ENCODE data around the gene ZNF184. TPM values are rescaled to one million over a fixed set of nuclear protein-coding genes. Genes with fewer than 3 reads are reported as not detected.

Gene ZNF184
- total RNA-seq, 1 experiment from 2014 or later, result 9.4 TPM

DNA sequence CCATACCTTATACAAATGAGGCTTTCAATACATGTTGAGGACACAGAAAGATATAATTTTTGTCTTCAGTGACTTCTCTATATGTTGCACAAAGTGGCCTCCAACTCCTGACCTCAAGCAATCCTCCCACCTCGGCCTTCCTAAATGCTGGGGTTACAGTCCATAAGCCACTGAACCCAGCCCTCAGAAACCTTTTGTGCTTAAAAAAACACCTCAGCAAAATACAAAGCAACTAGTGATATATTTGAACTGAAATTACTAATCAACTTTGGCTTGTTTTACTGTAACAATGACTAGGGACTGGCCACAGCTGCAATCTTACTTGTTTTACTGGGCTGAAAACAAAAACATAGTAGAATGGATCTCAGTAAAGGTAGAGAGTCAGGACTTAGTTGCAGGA lies 3.2 kb upstream of the ZNF184 start:
- Histone ChIP-seq H3K9me2 (ENCODE audit: insufficient read depth) (no peaks in the 10 kb centered on the region), H4K20me1 (ENCODE audit: insufficient read depth) (no peaks in the 10 kb centered on the region; the same call in 1 of the 2 replicates), H3K4me2 (ENCODE audit: low read length) (no peak overlapping the region), H3K9me3 (ENCODE audit: control insufficient read depth in 1 of 2, insufficient read depth in 1 of 2, low read depth in 1 of 2, low read length in 2 of 2) (no peaks in the 10 kb centered on the region), H3K4me3 (replicated peaks in 1 of 2; ENCODE audit: low read depth in 1 of 2, low read length in 2 of 2) (no peak overlapping the region), H3K9ac (ENCODE audit: low read length) (no peak overlapping the region), H2AFZ (ENCODE audit: low read depth, low read length, poor library complexity, severe bottlenecking) (no peak overlapping the region), H3K27me3 (ENCODE audit: insufficient read depth, low read length) (no peaks in the 10 kb centered on the region), H3K4me1 (ENCODE audit: control insufficient read depth in 1 of 2, insufficient read depth in 2 of 2, low read length in 2 of 2) (peaks cover 6 to 30% of the 10 kb centered on the region in 2 experiments; a peak in 3 of 4 replicates), H3K27ac (ENCODE audit: low read depth, low read length) (no peak overlapping the region), H3K36me3 (ENCODE audit: control insufficient read depth in 1 of 2, insufficient read depth in 2 of 2, low read length in 2 of 2) (peaks cover 0 to 4% of the 10 kb centered on the region in 2 experiments; a peak in 1 of 4 replicates), H3K79me2 (ENCODE audit: insufficient read depth, low read length) (peaks cover 6% of the 10 kb centered on the region; the same call in 1 of the 2 replicates)
- DNase-seq (ENCODE audit: low read depth, low spot score) (no peak), ATAC-seq (no peak)
- POLR2A ChIA-PET, result no interaction called here
- RAD21 ChIA-PET (ENCODE audit: low non-redundant PET in 1 of 2, low total read pairs in 2 of 2, uncharacterized antibody in 2 of 2, unreplicated experiment in 2 of 2), result no interaction called here
- TF ChIP-seq CEBPB (IDR thresholded peaks at IDR 0.05; ENCODE audit: low read depth), result no peak
- no peak for TF ChIP-seq JUND (IDR thresholded peaks at IDR 0.05)
- TF ChIP-seq EGR1 (IDR thresholded peaks at IDR 0.05; ENCODE audit: low read depth), result no peak
- TF ChIP-seq ZNF274 (IDR thresholded peaks at IDR 0.05; ENCODE audit: low read depth, low read length), result no peak
- no peak for TF ChIP-seq TCF7L2 (IDR thresholded peaks at IDR 0.05; ENCODE audit: borderline replicate concordance, extremely low read depth, insufficient read depth, insufficient read length)
- TF ChIP-seq ELF1 (IDR thresholded peaks at IDR 0.05; ENCODE audit: borderline replicate concordance, low read depth), result no peak
- TF ChIP-seq, protein P1, sequence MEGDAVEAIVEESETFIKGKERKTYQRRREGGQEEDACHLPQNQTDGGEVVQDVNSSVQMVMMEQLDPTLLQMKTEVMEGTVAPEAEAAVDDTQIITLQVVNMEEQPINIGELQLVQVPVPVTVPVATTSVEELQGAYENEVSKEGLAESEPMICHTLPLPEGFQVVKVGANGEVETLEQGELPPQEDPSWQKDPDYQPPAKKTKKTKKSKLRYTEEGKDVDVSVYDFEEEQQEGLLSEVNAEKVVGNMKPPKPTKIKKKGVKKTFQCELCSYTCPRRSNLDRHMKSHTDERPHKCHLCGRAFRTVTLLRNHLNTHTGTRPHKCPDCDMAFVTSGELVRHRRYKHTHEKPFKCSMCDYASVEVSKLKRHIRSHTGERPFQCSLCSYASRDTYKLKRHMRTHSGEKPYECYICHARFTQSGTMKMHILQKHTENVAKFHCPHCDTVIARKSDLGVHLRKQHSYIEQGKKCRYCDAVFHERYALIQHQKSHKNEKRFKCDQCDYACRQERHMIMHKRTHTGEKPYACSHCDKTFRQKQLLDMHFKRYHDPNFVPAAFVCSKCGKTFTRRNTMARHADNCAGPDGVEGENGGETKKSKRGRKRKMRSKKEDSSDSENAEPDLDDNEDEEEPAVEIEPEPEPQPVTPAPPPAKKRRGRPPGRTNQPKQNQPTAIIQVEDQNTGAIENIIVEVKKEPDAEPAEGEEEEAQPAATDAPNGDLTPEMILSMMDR (IDR thresholded peaks at IDR 0.05 in 2 of 3, conservative IDR thresholded peaks at IDR 0.05 in 1 of 3; ENCODE audit: borderline replicate concordance in 1 of 3, insufficient read depth in 1 of 3, low read depth in 2 of 3, low read length in 2 of 3), result no peak
- TF ChIP-seq ZFX (IDR thresholded peaks at IDR 0.05), result no peak
- no peak for TF ChIP-seq SP1 (IDR thresholded peaks at IDR 0.05; ENCODE audit: low read depth)
- TF ChIP-seq CBX3 (IDR thresholded peaks at IDR 0.05; ENCODE audit: low read depth), result no peak
- TF ChIP-seq, protein P2, sequence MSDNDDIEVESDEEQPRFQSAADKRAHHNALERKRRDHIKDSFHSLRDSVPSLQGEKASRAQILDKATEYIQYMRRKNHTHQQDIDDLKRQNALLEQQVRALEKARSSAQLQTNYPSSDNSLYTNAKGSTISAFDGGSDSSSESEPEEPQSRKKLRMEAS (IDR thresholded peaks at IDR 0.05), result no peak
- no peak for TF ChIP-seq POLR2A (IDR thresholded peaks at IDR 0.05; ENCODE audit: borderline replicate concordance, extremely low read depth, insufficient read depth, insufficient read length)
- TF ChIP-seq RAD21 (IDR thresholded peaks at IDR 0.05; ENCODE audit: low read depth), result no peak
- TF ChIP-seq SIN3A (IDR thresholded peaks at IDR 0.05; ENCODE audit: low read depth), result no peak
- no peak for TF ChIP-seq EZH2phosphoT487 (IDR thresholded peaks at IDR 0.05; ENCODE audit: borderline replicate concordance)
- no peak for TF ChIP-seq EZH2 (IDR thresholded peaks at IDR 0.05)
- CTCF ChIA-PET, result no interaction called here
- BruUV-seq (replicated peaks), result no TSS peak
- intact Hi-C loops (cut with micrococcal nuclease), result loop anchor here (10.0 kb wide), 1 partner anchor 1151 kb away; no protein-coding TSS in a partner anchor

Data from HCT116 (cell line).